Measurements from ENCODE around the gene DOK1.

DNA sequence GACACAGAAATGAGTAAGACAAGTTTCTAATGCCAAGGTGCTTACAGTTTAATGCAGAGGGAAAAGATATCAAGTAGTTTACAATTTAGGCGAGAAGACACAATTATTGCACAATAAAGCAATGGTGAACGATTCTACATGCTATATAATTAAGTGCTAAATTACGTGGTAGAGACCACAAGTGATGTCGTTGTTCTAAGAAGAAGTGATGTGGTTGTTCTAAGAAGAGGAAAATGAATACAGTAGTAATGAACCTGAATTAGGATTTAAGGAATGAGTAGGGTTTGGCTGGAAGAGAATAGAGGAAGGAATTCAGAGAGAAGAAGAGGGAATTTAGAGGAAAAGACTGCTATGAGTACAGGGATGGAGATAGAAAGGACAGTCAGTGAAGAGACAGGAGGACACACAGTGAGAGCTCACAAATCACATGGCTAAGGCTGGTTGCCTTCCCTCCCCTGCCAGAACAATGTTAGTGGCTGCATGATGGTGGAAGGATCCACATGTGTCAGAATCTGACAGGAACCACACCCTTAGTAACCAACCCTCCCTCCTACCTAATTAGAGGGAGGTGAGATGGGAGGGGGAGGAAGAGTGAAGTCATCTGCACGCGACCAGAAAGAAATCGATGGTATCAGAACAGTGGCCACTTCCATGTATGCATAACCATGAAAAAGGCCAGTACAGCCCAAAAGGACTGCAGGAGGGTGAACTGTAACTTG lies 48.9 kb downstream of the DOK1 start:
- TF ChIP-seq POLR2A (IDR thresholded peaks at IDR 0.05), result no peak
- TF ChIP-seq, protein P1, sequence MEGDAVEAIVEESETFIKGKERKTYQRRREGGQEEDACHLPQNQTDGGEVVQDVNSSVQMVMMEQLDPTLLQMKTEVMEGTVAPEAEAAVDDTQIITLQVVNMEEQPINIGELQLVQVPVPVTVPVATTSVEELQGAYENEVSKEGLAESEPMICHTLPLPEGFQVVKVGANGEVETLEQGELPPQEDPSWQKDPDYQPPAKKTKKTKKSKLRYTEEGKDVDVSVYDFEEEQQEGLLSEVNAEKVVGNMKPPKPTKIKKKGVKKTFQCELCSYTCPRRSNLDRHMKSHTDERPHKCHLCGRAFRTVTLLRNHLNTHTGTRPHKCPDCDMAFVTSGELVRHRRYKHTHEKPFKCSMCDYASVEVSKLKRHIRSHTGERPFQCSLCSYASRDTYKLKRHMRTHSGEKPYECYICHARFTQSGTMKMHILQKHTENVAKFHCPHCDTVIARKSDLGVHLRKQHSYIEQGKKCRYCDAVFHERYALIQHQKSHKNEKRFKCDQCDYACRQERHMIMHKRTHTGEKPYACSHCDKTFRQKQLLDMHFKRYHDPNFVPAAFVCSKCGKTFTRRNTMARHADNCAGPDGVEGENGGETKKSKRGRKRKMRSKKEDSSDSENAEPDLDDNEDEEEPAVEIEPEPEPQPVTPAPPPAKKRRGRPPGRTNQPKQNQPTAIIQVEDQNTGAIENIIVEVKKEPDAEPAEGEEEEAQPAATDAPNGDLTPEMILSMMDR (IDR thresholded peaks at IDR 0.05), result no peak

All from uterus (tissue), 2 donors.